Activated CD4-positive, alpha-beta T cell treated with anti-CD3 and anti-CD28 coated beads for 1 hour (primary cell): ENCODE data around the gene DHRS9.

Source experiments
- DNase-seq: peaks from one replicate; pipeline ENCODE4 v3.0.0-alpha.2; 2020

Gene DHRS9

GRCh38 chr2:169136885-169137534 is 67.6 kb downstream of the DHRS9 start:
- DNase-seq, result no peak

- DNase-seq, result no peak
Measured at GRCh38 chr2:169137924-169138323, 68.6 kb downstream of the DHRS9 start.

- no peak for DNase-seq
Measured at GRCh38 chr2:169139145-169139544, 69.8 kb downstream of the DHRS9 start.

- DNase-seq, result no peak
Measured at GRCh38 chr2:169139993-169140767, 70.8 kb downstream of the DHRS9 start.

- DNase-seq, result peak; percentile 20
Measured at GRCh38 chr2:169141713-169142352, 72.5 kb downstream of the DHRS9 start.

- no peak for DNase-seq
Measured at GRCh38 chr2:169143998-169144397, 74.6 kb downstream of the DHRS9 start.
